Epithelial cell of alveolus of lung (primary cell): ENCODE data around the gene KASH5. TPM values are rescaled to one million over a fixed set of nuclear protein-coding genes. Genes with fewer than 3 reads are reported as not detected.

Source experiments
- total RNA-seq: library from RNA; depleted of rRNA; stranded (reverse); fragments of >200 nt; gene quantifications from 2 replicates; pipeline ENCODE4 v1.2.1, GENCODE V29; 2015

Gene KASH5, protein sequence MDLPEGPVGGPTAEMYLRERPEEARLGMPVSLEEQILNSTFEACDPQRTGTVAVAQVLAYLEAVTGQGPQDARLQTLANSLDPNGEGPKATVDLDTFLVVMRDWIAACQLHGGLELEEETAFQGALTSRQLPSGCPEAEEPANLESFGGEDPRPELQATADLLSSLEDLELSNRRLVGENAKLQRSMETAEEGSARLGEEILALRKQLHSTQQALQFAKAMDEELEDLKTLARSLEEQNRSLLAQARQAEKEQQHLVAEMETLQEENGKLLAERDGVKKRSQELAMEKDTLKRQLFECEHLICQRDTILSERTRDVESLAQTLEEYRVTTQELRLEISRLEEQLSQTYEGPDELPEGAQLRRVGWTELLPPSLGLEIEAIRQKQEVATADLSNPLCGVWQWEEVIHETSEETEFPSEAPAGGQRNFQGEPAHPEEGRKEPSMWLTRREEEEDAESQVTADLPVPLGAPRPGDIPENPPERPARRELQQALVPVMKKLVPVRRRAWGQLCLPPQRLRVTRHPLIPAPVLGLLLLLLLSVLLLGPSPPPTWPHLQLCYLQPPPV
- not detected in 2 replicates for total RNA-seq

DNA sequence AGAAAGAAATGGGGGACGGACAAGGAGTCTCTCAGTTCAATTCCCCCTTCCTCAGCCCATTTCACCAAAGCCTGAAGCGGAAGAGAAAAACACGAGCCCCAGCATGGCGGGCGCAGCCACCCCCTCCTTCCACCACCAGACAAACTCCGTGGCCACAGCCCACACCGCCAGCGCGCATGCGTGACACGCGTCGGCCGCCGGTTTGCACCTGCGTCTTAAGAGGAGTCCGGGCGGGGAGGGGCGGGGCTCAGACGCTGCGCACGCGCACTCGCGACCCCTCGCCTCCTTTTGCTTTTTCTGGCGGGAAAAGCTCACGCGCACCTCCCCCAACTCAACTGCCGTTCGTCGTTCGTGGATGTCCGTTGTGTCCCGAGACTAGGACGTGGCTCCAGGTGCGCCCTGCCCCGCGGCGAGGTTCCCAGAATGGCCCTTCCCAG lies at the start of gene KASH5:
Gene KASH5 (plus strand): TSS at position 314 of the 437 bp plus-strand sequence. CDS start 2,635 bp downstream, outside the sequence.

DNA sequence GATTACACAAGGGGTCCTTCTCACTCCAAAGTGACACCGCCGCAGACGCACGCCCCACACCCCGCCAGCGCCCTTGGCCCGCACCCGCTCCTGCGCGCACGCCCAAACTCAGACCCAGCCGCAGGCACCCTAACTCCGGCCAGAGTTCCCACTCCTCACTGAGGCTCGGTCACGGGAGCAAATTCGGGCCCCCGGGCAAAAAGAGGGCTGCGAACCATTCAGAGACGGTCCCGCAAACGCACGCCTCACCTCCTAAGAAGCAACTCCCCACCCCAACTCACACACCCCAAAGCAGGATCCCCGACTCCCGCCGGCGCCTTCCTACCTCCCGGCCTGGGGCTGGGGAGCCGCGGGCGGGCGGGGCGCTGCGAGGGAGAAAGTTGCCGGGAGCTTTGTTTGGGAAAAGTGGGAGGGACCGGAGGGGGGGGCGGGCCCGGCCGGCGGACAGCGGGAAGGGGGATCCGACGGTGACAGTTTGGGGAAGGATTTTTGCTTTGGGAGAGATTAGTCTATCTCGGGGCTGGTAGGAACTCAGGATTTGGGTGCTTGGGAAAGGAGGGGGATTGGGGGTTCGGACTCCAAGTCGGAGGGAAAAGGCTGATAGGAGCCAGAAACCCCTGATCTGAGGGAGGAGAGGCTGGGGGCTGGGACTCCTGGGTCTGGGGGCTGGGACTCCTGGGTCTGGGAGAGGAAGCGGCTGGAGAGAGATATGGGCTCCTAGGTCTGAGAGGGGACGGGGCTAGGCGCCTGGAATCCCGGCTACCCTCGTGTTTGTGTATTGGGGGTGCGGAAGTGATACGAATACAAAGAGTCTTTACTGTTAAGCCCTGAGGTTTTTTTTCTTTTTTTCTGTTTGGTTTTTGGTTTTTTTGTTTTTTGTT lies 25.8 kb upstream of the KASH5 start, which contains the start of gene TEAD2:
Gene TEAD2 (minus strand): TSS at position 369 of the 881 bp plus-strand sequence. CDS start 2,341 bp downstream, outside the sequence.

DNA sequence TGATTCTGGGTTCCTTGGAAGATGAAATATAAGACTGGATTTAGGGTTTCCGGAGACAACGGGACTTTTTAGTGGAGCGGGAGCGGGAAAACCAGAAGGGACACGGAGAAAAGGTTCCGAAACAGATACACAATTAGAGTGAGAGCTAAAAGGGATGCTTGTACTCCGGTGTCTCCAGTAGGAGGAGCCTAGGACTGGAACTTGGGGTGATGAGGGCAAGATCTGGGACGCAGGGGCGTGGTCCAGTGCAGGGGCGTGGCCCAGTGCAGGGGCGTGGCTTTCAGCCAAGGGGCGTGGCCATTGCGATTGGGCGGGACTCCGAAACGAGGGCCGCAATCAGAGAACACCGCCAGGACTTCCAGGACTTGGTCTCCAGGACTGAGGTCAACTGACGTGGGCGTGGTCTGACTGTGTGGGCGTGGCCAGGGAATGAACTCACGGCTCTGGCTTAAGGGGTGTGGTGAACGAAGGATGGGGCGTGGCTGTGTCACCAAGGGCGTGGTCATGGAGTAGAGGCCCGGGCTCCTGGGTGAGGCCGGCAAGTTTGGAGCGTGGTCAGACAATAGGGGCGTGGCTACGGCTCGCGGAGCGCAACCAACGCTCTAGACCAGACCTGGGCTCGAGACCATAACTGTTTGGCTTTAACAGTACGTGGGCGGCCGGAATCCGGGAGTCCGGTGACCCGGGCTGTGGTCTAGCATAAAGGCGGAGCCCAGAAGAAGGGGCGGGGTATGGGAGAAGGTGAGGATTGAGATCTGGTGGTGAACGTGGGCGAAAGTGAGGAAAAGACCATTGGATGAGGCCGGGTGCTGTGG lies 24.6 kb upstream of the KASH5 start, which contains the start of gene DKKL1:
Gene DKKL1 (plus strand): TSS at position 610 of the 815 bp plus-strand sequence. CDS start 122 bp downstream, at position 732.

DNA sequence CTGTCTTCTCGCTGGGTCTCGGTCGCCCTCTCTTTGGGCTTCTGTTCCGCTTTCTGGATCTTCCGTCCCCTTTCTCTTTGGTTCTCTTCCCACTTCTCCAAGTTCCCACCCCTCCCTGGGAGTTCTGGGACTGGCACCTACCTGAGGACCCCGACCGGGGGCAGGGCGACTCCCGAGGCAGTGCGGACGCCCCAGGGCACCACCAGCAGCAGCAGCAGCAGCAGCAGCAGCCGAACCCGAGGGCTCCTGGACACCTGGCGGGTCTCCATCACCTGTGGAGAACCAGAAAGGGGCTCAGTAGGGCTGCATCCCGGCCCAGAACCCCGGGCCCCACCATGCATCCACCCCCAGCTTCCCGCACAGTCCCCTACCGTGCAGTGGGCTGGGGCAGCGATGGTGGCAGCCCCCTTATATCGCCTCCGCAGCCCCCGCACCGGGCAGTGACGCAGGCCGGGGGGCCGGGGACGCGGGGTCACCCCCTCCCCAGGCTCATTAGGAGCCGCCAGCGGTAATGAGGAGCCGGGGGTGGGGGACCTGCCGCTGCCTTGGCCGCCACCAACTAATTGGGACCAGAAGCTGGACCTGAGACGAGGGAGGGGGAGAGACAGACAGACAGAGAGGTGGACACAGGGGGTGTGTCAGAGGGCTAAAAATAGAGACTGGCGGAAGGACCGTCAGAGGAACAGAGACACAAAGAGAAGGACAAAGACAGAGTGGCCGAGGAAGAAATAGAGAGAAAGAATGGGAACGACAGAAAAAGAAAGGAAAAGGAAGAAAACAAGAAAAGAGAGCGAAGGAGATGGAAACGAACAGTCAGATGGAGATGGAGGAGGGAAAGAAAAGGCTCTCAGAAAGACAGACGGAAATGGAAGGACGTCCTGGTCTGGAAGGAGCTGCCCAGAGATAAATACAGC lies 35.3 kb downstream of the KASH5 start, which contains the start of gene PTH2:
Gene PTH2 (minus strand): TSS at position 371 of the 914 bp plus-strand sequence. CDS start 102 bp downstream, at position 269.

DNA sequence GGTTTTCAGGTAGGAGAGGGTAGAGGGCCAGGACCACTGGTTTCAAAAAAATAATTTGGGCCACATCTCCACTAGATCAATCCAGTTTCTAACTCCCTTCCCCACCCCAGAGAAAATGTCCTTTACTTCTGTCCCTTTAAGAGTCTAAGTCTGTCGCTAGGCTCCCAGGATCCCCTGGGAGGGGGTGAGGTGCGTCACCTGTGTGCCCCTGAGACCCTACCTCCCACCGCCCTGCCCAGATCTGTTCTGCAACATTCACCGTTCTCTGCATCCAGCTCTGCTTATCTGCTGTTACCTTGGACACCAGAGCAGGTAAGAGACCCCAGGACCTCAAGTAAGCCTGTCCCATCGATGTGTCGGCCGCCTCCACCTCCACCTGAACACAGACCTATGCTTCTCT lies 37.1 kb downstream of the KASH5 start, which contains the start of gene GFY:
Gene GFY (plus strand): TSS at position 211 of the 400 bp plus-strand sequence. CDS start 1,043 bp downstream, outside the sequence.

DNA sequence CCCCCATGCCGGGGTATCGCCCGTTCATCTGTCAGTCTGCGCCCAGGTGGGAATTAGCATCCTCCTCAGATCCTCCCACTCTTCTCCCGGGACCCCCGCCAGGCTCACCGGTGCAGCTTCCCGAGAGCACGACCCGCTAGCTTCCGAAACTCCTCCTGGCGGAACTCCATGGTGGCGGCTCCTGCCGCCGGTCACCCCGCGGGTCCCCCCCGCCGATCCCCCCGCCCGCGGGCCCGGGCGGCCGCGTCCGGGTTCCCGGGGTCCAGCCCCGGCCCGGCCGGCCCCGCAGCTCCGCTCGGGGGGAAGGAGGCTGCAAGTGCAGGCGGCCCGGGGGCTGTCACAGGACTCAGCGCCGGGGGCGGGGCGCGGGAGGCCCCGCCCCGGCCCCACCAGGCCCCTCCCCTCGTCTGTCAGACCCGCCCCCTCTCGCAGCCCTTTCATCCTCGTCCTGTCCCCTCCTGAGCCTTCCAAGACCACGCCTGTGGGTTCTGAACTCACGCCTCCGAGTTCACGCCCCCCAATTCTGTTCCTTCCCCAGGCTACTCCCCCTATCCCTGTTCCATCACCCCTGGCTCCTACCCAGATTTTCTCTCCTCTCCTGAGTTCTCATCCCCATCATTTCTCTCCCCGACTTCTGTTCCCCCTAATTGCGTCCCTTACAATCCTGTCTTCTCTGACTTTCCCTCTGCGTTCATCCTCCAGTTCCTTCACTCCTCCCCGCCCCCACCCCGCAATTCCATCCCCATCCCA lies 53.3 kb downstream of the KASH5 start, which contains the start of gene SLC17A7:
Gene SLC17A7 (minus strand): TSS at position 318 of the 750 bp plus-strand sequence. CDS start 148 bp downstream, at position 170.

DNA sequence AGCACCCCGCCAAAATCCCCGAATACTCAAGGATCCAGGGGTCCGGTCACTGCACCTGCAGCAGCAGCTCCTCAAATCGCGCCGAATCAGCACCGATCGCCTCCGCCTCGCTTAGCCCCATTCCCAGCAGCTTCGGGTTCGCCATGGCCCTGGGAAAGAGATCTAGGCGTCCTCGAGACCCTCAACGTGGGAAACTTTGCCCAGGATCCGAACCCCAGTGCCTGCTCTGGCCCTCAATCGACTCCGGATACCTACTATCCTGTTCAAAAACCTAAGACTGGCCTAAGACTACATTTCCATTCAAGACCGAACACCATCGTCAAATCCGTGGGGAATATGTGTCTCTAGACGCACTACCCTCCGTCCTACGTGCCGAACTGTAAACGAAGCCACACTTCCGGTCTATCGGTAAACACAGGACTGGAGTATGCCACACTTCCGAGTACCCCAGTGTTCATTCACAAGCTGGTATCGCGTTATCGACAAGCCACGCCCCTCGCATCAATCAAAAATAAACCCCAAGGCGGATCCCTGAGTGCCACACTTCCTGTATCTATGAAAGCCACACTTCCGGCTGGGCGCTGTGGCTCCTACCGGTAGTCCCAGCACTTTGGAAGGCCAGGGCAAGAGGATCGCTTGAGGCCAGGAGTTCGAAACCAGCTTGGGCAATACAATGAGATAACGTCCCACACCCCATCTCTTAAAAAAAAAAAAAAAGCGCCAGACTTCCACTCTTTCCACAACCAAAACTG lies 63.6 kb downstream of the KASH5 start, which contains the start of gene PIH1D1:
Gene PIH1D1 (minus strand): TSS at position 385 of the 752 bp plus-strand sequence. CDS start 240 bp downstream, at position 145.

DNA sequence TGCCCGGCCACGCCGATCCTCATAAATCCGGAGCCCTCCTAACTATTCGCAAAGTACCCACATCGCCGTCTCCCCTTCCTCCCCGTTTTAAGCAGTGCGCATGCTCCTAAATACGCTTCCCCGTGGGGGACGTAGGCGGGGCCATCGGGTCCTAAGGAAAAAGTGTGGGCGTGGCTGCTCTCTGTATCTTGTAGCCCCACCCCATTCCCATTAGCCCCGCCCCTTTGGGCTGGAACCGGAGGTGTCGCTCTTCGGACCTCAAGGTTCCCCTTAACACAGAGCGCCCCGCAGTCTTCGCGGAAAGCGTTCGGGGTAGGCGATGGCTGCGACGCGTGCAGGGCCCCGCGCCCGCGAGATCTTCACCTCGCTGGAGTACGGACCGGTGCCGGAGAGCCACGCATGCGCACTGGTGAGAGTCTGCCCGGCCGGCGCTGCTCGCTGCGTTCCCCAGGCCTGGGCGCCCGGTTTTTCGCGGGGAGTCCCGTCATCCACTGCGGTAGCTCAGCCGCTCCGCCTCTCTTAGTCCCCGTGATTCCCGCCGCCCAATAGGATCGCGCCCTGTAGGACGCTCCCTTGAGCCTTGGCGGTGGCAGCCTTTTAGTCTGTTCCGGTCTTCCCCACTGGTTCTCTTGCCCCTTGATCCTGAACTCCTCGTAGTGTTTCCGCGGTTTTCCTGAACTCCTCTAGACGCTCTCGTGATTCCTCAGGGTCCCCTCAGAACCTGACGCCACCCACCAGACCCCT lies 65.1 kb downstream of the KASH5 start, which contains the start of gene ALDH16A1:
Gene ALDH16A1 (plus strand): TSS at position 213 of the 744 bp plus-strand sequence. CDS start 107 bp downstream, at position 320.

Other genes starting within 250 kb of the KASH5 start
- gene HRC, start 232.9 kb upstream of the KASH5 start, total RNA-seq: 0.32 TPM in 1 of 2 replicates, not detected in the other
- gene TRPM4, start 230.5 kb upstream of the KASH5 start, total RNA-seq: 12.0 and 12.8 TPM in 2 replicates
- gene SLC6A16, start 63.1 kb upstream of the KASH5 start, total RNA-seq: 0.08 TPM in 1 of 2 replicates, not detected in the other
- not detected in 2 replicates for gene CD37, start 52.8 kb upstream of the KASH5 start, total RNA-seq
- 56.4 and 70.2 TPM in 2 replicates for gene TEAD2, start 25.8 kb upstream of the KASH5 start, total RNA-seq
- gene DKKL1, start 24.4 kb upstream of the KASH5 start, total RNA-seq: 1.2 and 2.1 TPM in 2 replicates
- gene PTH2, start 35.2 kb downstream of the KASH5 start, total RNA-seq: not detected in 2 replicates
- gene GFY, start 37.1 kb downstream of the KASH5 start, total RNA-seq: not detected in 2 replicates
- not detected in 2 replicates for gene SLC17A7, start 53.3 kb downstream of the KASH5 start, total RNA-seq
- gene PIH1D1, start 63.6 kb downstream of the KASH5 start, total RNA-seq: 88.8 and 114 TPM in 2 replicates
- 15.3 and 34.4 TPM in 2 replicates for gene ALDH16A1, start 65.0 kb downstream of the KASH5 start, total RNA-seq
- 3.5 and 4.8 TPM in 2 replicates for gene FLT3LG, start 86.0 kb downstream of the KASH5 start, total RNA-seq
- gene RPL13A, start 99.4 kb downstream of the KASH5 start, total RNA-seq: 3,720 and 4,767 TPM in 2 replicates
- 3,676 and 7,959 TPM in 2 replicates for gene RPS11, start 108.2 kb downstream of the KASH5 start, total RNA-seq
- gene FCGRT, start 124.4 kb downstream of the KASH5 start, total RNA-seq: 70.7 and 127 TPM in 2 replicates
- gene RCN3, start 139.8 kb downstream of the KASH5 start, total RNA-seq: 108 and 253 TPM in 2 replicates
- 80.7 and 83.4 TPM in 2 replicates for gene NOSIP, start 192.3 kb downstream of the KASH5 start, total RNA-seq
- 2.1 and 4.5 TPM in 2 replicates for gene PRRG2, start 193.1 kb downstream of the KASH5 start, total RNA-seq
- gene PRR12, start 202.9 kb downstream of the KASH5 start, total RNA-seq: 7.4 and 16.8 TPM in 2 replicates